Uterus (tissue), 4 donors: ENCODE data around the gene RIPOR1. TPM values are rescaled to one million over a fixed set of nuclear protein-coding genes. Genes with fewer than 3 reads are reported as not detected.
"Not testable (repeated sequence)": the region's sequence is repeated elsewhere in the genome, so short reads cannot be mapped to it uniquely, and the experiment has no call there.

Experiments
- DNase-seq, 2 donors: peaks; one replicate each; pipeline ENCODE4 v3.0.0-alpha.2; 2019 to 2020
- H3K27ac ChIP-seq, 2 donors: fragments of 200-600 bp; sonication (generic); 1 replicate in 1 of 2; 2 replicates in 1 of 2; pipeline ENCODE4 v1.5.1; 2016 to 2018
- H3K27me3 ChIP-seq, 2 donors: fragments of 200-600 bp; sonication (generic); one replicate each; pipeline ENCODE4 v1.5.1; 2018 to 2019; ENCODE audit warnings: control low read depth in 1 of 2
- H3K36me3 ChIP-seq, 2 donors: fragments of 200-600 bp; sonication (generic); one replicate each; pipeline ENCODE4 v1.5.1; 2019; ENCODE audit warnings: control low read depth in 1 of 2
- H3K4me1 ChIP-seq, 2 donors: fragments of 200-600 bp; sonication (generic); one replicate each; pipeline ENCODE4 v1.5.1; 2018 to 2019; ENCODE audit warnings: control low read depth in 1 of 2
- H3K4me3 ChIP-seq, 2 donors: fragments of 200-600 bp; sonication (generic); 1 replicate in 1 of 2; 2 replicates in 1 of 2; pipeline ENCODE4 v1.5.1; 2018 to 2019; ENCODE audit warnings: mild to moderate bottlenecking in 1 of 2
- H3K9me3 ChIP-seq, 2 donors: fragments of 200-600 bp; sonication (generic); one replicate each; pipeline ENCODE4 v1.5.1; 2019; ENCODE audit warnings: control low read depth in 1 of 2
- CTCF ChIP-seq, 4 experiments: fragments of 200-600 bp in 2 of 4; fragments of 450-650 bp in 2 of 4; sonication (generic) in 2 of 4; IDR thresholded peaks; one replicate each; pipeline ENCODE4 v1.5.1; 2016 to 2019; ENCODE audit warnings: antibody characterized with exemption in 4 of 4, mild to moderate bottlenecking in 2 of 4, moderate library complexity in 1 of 4
- POLR2A ChIP-seq, 2 donors: fragments of 450-650 bp; IDR thresholded peaks; one replicate each; pipeline ENCODE4 v1.6.1; 2016; ENCODE audit warnings: antibody characterized with exemption in 2 of 2, mild to moderate bottlenecking in 1 of 2, moderate library complexity in 1 of 2
- intact Hi-C: fragments of 100-400 bp; cut with DNase I; formaldehyde crosslinking; loops from one replicate; pipeline ENCODE4 v1.15.1; 2023; ENCODE audit warnings: low total_unique reads
- total RNA-seq, 4 donors: library from RNA; depleted of rRNA in 3 of 4; stranded (reverse); fragments of >200 nt in 3 of 4; gene quantifications; one replicate each; pipeline versions ENCODE4 v1.1.0 to v1.2.4, GENCODE V29; 2014 to 2023
- donor health status: DM: yes; HTN: yes; CAD: no.

Gene RIPOR1
- total RNA-seq, 4 donors from 2014 or later, result 48.2 to 137 (median 57.4) TPM

DNA sequence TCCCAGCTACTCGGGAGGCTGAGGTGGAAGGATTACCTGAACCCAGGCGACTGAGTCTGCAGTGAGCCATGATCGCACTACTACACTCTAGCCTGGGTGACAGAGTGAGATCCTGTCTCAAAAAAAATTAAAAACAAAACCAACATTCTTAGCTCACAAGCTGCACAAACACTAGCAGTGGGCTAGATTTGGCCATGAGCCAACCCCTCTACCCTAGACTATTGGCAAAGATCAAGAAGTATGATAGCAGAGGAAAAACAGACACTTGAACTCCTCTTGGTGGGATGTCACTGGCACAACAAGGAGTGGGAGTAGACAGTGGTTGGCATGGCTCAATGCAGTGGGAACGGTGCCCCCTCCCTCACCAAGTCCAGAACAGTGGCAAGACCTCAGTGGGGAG, 19.6 kb upstream of the RIPOR1 start:
- H3K36me3 ChIP-seq, result no peaks in the 10 kb centered on the region
- H3K4me1 ChIP-seq, result no peaks in the 10 kb centered on the region
- intact Hi-C loops, result no loop called here
- H3K4me3 ChIP-seq, result no peak overlapping the region
- TF ChIP-seq POLR2A (IDR thresholded peaks at IDR 0.05) (no peak), CTCF (IDR thresholded peaks at IDR 0.05) (no peak)
- no peaks in the 10 kb centered on the region for H3K27me3 ChIP-seq
- no peak for DNase-seq
- no peak overlapping the region for H3K27ac ChIP-seq
- no peaks in the 10 kb centered on the region for H3K9me3 ChIP-seq

GRCh38 chr16:67513892-67514291, 14.7 kb upstream of the RIPOR1 start:
- H3K36me3 ChIP-seq, H3K4me3 ChIP-seq, intact Hi-C loops, H3K27ac ChIP-seq, DNase-seq, H3K27me3 ChIP-seq, H3K9me3 ChIP-seq, H3K4me1 ChIP-seq: not testable (repeated sequence)

DNA sequence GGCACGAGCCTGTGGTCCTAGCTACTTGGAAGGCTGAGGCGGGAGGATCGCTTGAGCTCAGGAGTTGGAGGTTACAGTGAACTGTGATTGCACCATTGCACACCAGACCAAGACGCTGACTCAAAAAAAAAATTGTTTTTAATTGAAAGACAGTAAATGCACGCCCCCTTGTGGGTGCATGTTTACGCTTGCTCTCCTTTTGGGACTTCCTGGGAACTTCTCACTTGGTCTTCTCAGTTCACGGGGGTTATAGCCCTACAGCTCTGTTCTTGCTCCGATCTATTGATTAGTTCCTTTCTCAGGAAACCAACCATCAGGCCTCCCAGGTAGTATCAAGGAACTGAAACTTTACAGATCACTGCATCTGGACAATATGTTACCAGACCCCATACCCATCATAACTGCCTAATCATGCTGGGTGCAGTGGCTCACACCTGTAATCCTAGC, 14.2 kb upstream of the RIPOR1 start:
- no peaks in the 10 kb centered on the region for H3K4me1 ChIP-seq

DNA sequence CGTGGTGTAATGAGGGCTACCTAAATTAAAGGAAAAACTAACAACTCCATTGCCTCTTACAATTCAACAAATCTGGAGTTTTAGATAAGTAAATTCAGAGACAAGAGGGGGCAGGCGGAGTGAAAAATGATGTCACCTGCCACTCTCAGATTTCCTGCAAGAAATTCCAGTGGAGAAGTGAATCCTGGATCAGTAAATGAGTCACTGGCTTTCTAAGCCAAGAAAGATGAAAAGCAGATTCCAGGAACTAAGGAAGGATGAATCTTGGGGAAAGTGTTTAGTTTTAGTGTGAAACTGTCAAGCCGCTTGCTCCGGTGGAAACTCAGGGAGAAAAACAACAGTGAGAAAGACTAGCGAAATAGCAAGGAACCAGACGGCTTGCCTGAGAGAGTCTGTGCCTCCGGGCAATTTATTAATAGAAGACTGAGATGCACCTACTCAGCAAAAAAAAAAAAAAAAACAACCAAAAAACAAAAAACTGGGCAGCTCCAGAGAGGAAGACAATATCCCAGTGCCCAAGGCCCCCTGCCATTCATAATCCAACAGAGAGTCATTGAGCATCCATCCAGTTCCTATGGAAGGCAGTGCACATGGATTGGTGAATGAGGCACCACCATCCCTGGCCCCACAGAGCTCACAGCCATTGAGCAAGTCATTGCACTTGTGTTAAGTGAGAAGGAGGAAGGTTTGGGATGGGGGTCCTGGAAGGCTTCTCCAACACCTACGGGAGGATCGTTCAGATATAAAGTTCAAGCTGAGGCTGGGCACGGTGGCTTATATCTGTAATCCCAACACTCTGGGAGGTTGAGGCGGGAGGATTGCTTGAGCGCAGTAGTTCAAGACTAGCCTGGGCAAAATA, 12.1 kb upstream of the RIPOR1 start:
- no peaks in the 10 kb centered on the region for H3K9me3 ChIP-seq
- intact Hi-C loops, result no loop called here
- no peak overlapping the region for H3K4me3 ChIP-seq
- no peaks in the 10 kb centered on the region for H3K4me1 ChIP-seq
- no peaks in the 10 kb centered on the region for H3K27me3 ChIP-seq
- peak overlapping the region in 1 of 2 donors; percentile 46 for H3K27ac ChIP-seq
- H3K36me3 ChIP-seq, result no peaks in the 10 kb centered on the region
- DNase-seq, result no peak
- TF ChIP-seq POLR2A (IDR thresholded peaks at IDR 0.05) (no peak), CTCF (IDR thresholded peaks at IDR 0.05) (no peak)

More for the DNA sequence above, 14.2 kb upstream of the RIPOR1 start:
- no peaks in the 10 kb centered on the region for H3K36me3 ChIP-seq
- no peaks in the 10 kb centered on the region for H3K9me3 ChIP-seq
- no peak overlapping the region for H3K4me3 ChIP-seq
- peak; percentile 72 to 85 for DNase-seq
- no peak overlapping the region for H3K27ac ChIP-seq
- intact Hi-C loops, result no loop called here
- TF ChIP-seq POLR2A (IDR thresholded peaks at IDR 0.05) (no peak), CTCF (IDR thresholded peaks at IDR 0.05) (peak; percentile 56 to 73 (median 62))
- no peaks in the 10 kb centered on the region for H3K27me3 ChIP-seq

DNA sequence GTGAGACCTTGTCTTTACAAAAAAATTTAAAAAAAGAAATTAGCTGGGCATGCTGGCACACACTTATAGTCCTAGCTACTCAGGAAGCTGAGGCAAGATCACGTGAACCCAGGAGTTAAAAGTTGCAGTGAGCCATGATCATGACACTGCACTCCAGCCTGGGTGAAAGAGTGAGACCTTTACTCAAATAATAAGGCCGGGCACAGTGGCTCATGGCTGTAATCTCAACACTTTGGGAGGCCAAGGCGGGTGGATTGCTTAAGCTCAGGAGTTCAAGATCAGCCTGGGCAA, 11.5 kb upstream of the RIPOR1 start:
- no peaks in the 10 kb centered on the region for H3K4me1 ChIP-seq
- intact Hi-C loops, result no loop called here
- peak overlapping the region in 1 of 2 donors; percentile 46 for H3K27ac ChIP-seq

More for the DNA sequence above, 11.5 kb upstream of the RIPOR1 start:
- no peak for TF ChIP-seq CTCF (IDR thresholded peaks at IDR 0.05)
- TF ChIP-seq POLR2A (IDR thresholded peaks at IDR 0.05), result no peak
- DNase-seq, result no peak
- Histone ChIP-seq H3K9me3 (no peaks in the 10 kb centered on the region), H3K4me3 (no peak overlapping the region), H3K36me3 (no peaks in the 10 kb centered on the region), H3K27me3 (no peaks in the 10 kb centered on the region)
